Hippocampal formation (tissue), 2 donors: ENCODE data around the gene PTPRN2.
"Not testable (repeated sequence)": the region's sequence is repeated elsewhere in the genome, so short reads cannot be mapped to it uniquely, and the experiment has no call there.

Experiments
- DNase-seq, 2 donors: peaks; one replicate each; lab custom pipeline; 2025; lab: John Stamatoyannopoulos, UW

PTPRN2 gene

GRCh38 chr7:158350166-158350900 lies 237.3 kb downstream of the PTPRN2 start:
- no peak for DNase-seq

DNA sequence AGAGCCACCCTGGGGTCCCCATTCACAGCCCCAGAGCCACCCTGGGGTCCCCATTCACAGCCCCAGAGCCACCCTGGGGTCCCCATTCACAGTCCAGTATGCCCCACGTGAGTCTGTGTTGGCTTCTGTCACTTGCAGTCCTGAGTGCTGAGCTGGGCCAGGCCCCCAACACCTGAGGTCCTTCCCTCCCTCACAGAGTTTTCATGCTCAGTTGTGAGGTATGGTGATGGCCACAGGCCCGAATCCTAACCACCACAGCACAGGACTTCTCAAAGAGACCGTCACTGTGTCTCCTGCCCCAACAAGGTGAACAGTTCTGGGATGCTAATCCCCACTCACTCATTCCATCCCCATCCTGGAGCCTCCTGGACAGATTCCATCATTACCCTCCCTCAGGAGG lies 239.2 kb downstream of the PTPRN2 start:
- DNase-seq, result no peak

DNA sequence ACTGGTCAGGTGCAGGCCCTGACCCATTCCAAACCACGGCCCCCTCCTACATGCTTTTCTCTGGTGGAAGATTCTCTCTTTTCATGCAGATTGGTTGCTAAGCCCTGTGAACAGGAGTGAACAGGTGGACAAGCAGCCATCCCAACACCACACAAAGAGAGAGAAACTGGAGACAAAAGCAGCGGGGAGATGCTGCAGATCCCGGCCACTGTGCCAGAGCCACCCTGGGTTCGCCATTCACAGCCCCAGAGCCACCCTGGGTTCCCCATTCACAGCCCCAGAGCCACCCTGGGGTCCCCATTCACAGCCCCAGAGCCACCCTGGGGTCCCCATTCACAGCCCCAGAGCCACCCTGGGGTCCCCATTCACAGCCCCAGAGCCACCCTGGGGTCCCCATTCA lies 239.6 kb downstream of the PTPRN2 start:
- DNase-seq, result not testable (repeated sequence)

- no peak for DNase-seq
Measured at GRCh38 chr7:158345731-158346130, 241.9 kb downstream of the PTPRN2 start.

DNA sequence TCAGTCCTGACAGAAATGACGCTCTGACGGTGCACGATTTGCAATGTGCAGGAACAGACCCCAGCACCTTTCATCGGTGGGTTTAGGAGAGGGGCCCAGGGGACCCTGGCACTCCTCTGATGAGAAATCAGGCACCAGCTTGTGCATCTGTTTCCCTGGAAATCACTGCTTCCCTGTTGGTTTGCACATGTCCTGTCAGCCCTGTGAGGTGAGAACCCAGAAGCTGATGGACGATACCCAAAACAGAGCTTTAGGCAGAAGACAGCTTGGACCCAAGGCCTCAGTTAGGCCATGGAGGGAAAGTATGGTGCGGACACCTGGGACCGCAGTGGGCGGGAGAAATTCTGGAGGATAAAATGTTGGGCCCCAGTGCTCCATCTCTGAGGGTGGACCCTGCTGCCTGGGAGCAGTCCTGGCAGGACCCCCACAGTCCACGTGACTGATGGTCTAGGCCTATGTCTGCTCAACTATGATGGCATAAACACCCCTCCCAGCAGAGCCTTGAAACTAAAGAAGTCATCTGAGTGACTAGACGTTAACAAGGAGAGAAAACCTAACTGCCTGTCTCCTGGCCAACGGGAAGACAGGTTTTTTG lies 242.8 kb downstream of the PTPRN2 start:
- no peak for DNase-seq

DNA sequence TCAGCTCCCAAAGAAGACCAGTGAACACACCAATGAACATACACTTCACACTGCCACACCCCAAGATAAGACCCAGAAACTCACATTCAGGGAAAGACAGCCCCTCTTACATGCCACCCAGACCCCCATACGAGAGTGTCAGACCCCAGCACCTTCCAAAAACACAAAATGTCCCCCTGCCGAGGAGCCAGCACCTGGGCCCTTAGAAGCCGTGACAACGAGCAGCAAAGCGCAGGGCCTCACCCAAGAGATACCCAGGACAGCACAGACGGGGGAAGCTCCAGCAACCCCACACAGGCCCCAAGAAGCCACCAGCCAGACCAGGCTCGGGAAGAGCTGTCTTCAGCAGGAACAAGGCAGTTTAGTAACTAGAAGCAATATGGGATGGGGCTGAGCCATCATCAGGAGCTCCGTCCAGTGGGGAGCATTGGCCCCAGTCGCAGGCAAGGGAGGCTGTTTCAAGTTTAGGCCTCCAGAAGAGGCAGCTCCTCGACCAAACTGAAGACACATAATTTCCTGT lies 243.6 kb downstream of the PTPRN2 start:
- DNase-seq, result no peak

DNA sequence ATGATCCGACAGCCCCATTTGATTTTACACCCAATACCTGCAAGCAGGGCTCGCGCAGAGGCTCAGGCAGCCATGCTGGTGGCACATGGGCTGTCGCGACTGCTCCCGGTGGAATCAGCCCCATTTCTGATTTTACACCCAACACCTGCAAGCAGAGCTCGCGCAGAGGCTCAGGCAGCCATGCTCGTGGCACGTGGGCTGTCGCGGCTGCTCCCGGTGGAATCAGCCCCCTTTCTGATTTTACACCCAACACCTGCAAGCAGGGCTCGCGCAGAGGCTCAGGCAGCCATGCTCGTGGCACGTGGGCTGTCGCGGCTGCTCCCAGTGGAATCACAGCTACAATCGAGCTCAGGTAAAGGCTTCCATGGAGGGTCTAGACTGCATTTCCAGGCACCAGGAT lies 244.1 kb downstream of the PTPRN2 start:
- no peak for DNase-seq

DNA sequence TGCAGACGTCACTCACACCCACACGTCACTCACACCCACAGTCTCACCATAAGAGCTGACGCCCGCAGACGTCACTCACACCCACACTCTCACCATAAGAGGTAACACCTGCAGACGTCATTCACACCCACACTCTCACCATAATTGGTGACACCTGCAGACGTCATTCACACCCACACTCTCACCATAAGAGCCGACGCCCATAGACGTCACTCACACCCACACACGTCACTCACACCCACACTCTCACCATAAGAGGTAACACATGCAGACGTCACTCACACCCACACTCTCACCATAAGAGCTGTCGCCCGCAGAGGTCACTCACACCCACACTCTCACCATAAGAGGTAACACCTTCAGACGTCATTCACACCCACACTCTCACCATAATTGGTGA lies 246.5 kb downstream of the PTPRN2 start:
- not testable (repeated sequence) for DNase-seq

GRCh38 chr7:158336952-158337351 lies 250.7 kb downstream of the PTPRN2 start:
- DNase-seq, result not testable (repeated sequence)

DNA sequence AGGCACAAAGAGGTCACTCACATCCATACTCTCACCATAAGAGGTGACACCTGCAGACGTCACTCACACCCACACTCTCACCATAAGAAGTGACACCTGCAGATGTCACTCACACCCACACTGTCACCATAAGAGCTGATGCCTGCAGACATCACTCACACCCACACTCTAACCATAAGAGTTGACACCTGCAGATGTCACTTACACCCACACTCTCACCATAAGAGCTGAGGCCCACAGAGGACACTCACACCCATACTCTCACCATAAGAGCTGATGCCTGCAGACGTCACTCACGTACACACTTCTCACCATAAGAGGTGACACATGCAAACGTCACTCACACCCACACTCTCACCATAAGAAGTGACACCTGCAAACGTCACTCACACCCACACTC lies 255.1 kb downstream of the PTPRN2 start:
- DNase-seq, result not testable (repeated sequence)

- not testable (repeated sequence) for DNase-seq
Measured at GRCh38 chr7:158331826-158332450, 255.7 kb downstream of the PTPRN2 start.

- no peak for DNase-seq
Measured at GRCh38 chr7:158329686-158330085, 257.9 kb downstream of the PTPRN2 start.

- DNase-seq, result no peak
Measured at GRCh38 chr7:158329014-158329610, 258.5 kb downstream of the PTPRN2 start.

DNA sequence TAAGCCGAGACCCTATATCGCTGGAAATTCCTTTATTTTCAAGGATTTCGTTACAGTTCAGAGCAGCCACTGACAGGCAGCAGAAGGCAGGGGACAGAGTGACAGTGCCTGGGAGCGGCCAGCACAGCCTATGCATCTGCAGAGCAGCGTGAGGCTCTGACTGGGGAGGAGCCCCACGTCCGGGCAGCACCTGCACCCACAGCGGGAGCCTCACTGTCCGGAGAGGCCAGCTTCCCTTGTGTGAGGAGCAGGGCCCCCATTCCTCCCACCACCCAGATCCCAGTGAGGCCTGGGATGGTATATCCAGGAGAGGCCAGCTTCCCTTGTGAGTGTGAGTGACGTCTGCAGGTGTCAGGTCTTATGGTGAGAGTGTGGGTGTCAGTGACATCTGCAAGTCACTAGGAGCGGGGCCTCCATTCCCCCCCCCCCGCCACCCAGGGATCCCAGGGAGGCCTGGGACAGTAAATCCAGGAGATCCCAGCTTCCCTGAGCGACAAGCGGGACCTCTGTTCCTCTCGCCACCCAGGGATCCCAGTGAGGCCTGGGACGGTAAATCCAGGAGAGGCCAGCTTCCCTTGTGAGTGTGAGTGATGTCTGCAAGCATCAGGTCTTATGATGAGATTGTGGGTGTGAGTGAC lies 259.1 kb downstream of the PTPRN2 start:
- no peak for DNase-seq

- DNase-seq, result no peak
Measured at GRCh38 chr7:158327571-158328180, 259.9 kb downstream of the PTPRN2 start.

- no peak for DNase-seq
Measured at GRCh38 chr7:158327012-158327411, 260.6 kb downstream of the PTPRN2 start.

- peak in 1 of 2 donors; percentile 33 for DNase-seq
Measured at GRCh38 chr7:158325530-158326381, 261.9 kb downstream of the PTPRN2 start.

- no peak for DNase-seq
Measured at GRCh38 chr7:158324397-158325360, 262.9 kb downstream of the PTPRN2 start.

GRCh38 chr7:158323741-158324396 lies 263.8 kb downstream of the PTPRN2 start:
- no peak for DNase-seq
